Smooth muscle cell (in vitro differentiated cells): Measurements from ENCODE around the gene METRNL. TPM values are rescaled to one million over a fixed set of nuclear protein-coding genes. Genes with fewer than 3 reads are reported as not detected.
"Not testable (repeated sequence)": the region's sequence is repeated elsewhere in the genome, so short reads cannot be mapped to it uniquely, and the experiment has no call there.

Experiments used
- DNase-seq: peaks from one replicate; lab custom pipeline; 2025; ENCODE audit not compliant: unreplicated experiment; lab: John Stamatoyannopoulos, UW
- H2AFZ ChIP-seq: fragments of 200-600 bp; sonication (generic); 2 replicates; pipeline ENCODE4 v1.6.0; 2016; ENCODE audit warnings: antibody characterized with exemption, low read depth, mild to moderate bottlenecking
- H3F3A ChIP-seq: fragments of 200-600 bp; sonication (generic); 2 replicates; pipeline ENCODE4 v1.6.0; 2017; ENCODE audit warnings: antibody characterized with exemption, low read depth
- H3K27ac ChIP-seq: fragments of 200-600 bp; sonication (generic); 2 replicates; pipeline ENCODE4 v1.5.1; 2016; ENCODE audit warnings: low read depth, mild to moderate bottlenecking
- H3K27me3 ChIP-seq: fragments of 200-600 bp; sonication (generic); 2 replicates; pipeline ENCODE4 v1.6.1; 2016; ENCODE audit warnings: low read depth, mild to moderate bottlenecking
- H3K36me3 ChIP-seq: fragments of 200-600 bp; sonication (generic); 2 replicates; pipeline ENCODE4 v1.5.1; 2016; ENCODE audit warnings: low read depth
- H3K4me1 ChIP-seq: fragments of 200-600 bp; sonication (generic); 2 replicates; pipeline ENCODE4 v1.5.1; 2016; ENCODE audit warnings: low read depth
- H3K4me2 ChIP-seq: fragments of 200-600 bp; sonication (generic); 2 replicates; pipeline ENCODE4 v1.6.0; 2016; ENCODE audit warnings: mild to moderate bottlenecking
- H3K4me3 ChIP-seq: fragments of 200-600 bp; sonication (generic); 2 replicates; pipeline ENCODE4 v1.5.1; 2016; ENCODE audit warnings: mild to moderate bottlenecking
- H3K79me2 ChIP-seq: fragments of 200-600 bp; sonication (generic); 2 replicates; pipeline ENCODE4 v1.6.0; 2016; ENCODE audit warnings: low read depth, mild to moderate bottlenecking
- H3K9ac ChIP-seq: fragments of 200-600 bp; sonication (generic); 2 replicates; pipeline ENCODE4 v1.6.0; 2016; ENCODE audit warnings: low read depth
- H3K9me3 ChIP-seq: fragments of 200-600 bp; sonication (generic); replicated peaks from 2 replicates; pipeline ENCODE4 v1.5.1; 2016; ENCODE audit warnings: low read depth
- H4K20me1 ChIP-seq: fragments of 200-600 bp; sonication (generic); 2 replicates; pipeline ENCODE4 v1.6.0; 2016; ENCODE audit warnings: low read depth
- WGBS: methylation state at CpG from one replicate; pipeline ENCODE4 v1.1.7; 2016; ENCODE audit warnings: low lambda C conversion rate; 5-methylcytosine and 5-hydroxymethylcytosine counted together
- polyA plus RNA-seq: library from polyadenylated mRNA; unstranded; fragments of >200 nt; fragmentation: Nextera tagmentation; extraction: Ambion mirVana; gene quantifications from 2 replicates; pipeline ENCODE4 v1.2.1, GENCODE V29; 2016
- total RNA-seq: library from RNA; depleted of rRNA; stranded (reverse); fragments of >200 nt; gene quantifications from 2 replicates; pipeline ENCODE4 v1.2.3, GENCODE V29; 2014
- TF ChIP-seq, protein P1 (sequence below): fragments of 200-600 bp; sonication (generic); IDR thresholded peaks from 2 replicates; pipeline ENCODE4 v1.5.1; 2017; ENCODE audit warnings: borderline replicate concordance, mild to moderate bottlenecking, antibody characterized with exemption; ENCODE audit not compliant: insufficient read depth, poor library complexity, severe bottlenecking

Gene METRNL
- total and polyA plus RNA-seq, 2 experiments from 2014 or later = 55.6 to 98.1 TPM

DNA sequence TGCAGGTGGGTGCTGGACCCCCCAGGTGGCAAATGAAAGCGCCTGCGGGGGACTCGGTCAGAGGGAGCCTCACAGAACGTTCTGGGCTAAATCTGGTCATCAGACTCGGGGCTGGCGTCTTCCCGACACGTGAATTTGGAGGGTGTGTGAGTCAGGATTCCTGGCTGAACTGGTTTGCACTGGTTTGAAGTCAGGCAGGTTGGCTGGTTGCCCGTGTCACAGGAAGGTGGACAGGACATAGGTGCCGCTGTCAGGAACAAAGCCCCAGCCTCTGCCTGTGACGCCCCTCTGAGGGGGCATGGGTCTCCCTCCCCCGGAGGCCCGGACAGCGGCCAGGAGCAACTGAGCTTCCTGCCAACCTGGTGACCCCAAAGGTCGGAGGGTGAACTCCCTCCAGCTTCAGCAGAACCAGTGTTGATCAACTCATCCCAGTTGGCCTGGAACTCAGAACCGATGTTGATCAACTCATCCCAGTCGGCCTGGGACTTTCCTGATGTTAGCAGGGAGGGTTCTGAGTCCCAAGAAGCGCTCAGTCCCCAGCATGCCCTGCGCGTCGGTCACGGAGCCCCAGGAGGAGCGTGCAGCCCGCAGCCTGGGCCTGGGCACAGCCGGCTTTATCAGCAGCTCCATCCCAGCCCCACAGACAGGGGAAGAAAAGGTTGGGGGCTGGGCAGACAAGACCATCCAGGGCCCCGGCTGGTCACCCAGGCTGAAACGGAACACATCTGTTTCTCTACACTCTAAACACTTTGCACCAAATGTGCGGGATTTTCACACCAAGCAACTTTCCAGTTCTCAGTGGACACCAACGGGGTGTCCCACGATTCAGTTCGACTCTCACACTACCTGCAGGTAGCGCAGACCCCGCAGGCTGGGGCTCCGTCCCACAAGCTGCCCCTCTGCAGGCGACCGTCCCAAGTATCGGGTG, 14.4 kb upstream of the METRNL start:
- H2AFZ ChIP-seq = no peak overlapping the region
- no peaks in the 10 kb centered on the region for H3K9me3 ChIP-seq
- DNase-seq = no peak
- no peaks in the 10 kb centered on the region for H3K79me2 ChIP-seq
- H3K4me1 ChIP-seq = no peaks in the 10 kb centered on the region
- H3F3A ChIP-seq = no peaks in the 10 kb centered on the region
- 91% methylated on average over 37 of the region's 37 CpGs for WGBS
- H3K27ac ChIP-seq = no peak overlapping the region
- H3K36me3 ChIP-seq = no peaks in the 10 kb centered on the region
- no peak overlapping the region for H3K4me2 ChIP-seq
- TF ChIP-seq, protein P1, sequence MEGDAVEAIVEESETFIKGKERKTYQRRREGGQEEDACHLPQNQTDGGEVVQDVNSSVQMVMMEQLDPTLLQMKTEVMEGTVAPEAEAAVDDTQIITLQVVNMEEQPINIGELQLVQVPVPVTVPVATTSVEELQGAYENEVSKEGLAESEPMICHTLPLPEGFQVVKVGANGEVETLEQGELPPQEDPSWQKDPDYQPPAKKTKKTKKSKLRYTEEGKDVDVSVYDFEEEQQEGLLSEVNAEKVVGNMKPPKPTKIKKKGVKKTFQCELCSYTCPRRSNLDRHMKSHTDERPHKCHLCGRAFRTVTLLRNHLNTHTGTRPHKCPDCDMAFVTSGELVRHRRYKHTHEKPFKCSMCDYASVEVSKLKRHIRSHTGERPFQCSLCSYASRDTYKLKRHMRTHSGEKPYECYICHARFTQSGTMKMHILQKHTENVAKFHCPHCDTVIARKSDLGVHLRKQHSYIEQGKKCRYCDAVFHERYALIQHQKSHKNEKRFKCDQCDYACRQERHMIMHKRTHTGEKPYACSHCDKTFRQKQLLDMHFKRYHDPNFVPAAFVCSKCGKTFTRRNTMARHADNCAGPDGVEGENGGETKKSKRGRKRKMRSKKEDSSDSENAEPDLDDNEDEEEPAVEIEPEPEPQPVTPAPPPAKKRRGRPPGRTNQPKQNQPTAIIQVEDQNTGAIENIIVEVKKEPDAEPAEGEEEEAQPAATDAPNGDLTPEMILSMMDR = no peak
- H3K27me3 ChIP-seq = no peaks in the 10 kb centered on the region
- H3K4me3 ChIP-seq = no peak overlapping the region
- H4K20me1 ChIP-seq = no peaks in the 10 kb centered on the region
- no peak overlapping the region for H3K9ac ChIP-seq

DNA sequence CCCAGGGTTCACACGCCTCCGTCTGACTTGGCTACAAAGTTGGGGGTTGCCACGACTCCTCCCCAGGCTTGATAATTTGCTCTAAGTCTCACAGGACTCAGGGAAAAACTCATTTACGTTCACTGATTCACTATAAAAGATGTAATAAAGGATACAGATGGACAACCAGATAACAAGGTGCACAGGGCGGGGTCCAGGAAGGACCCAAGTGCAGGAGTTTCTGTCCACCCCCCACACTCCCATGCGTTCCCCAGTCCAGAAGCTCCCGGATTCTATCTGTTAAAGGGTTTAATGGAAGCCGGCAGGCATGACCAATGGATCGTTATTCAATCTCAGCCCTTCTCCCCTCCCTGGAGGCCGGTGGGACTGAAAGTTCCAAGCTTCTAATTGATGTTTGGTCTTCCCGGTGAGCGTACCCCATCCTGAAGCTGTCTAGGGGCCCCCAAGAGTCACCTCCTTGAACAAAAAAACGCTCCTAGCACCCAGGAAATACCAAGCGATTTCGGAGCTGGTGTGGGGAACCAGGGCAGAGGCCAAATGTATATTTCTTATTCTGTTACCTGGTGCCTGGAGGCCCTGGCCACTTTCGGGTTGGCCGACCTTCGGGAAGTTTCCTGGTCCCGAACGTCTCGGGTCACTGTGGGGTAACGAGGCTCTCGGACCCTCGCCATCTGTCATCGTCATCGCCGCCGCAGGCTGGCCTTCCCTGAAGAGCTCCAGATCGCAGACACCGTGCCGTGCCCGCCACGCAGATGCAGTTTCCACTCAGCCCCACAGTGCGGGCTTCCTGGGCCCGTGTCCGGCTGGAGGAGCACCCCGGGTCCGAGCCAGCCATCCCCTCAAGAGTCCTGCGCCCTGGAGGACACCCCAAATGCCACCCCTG, 13.5 kb upstream of the METRNL start:
- Histone ChIP-seq H3K27ac (no peak overlapping the region), H3K79me2 (no peaks in the 10 kb centered on the region), H3K36me3 (no peaks in the 10 kb centered on the region), H3K4me2 (no peak overlapping the region), H3F3A (no peaks in the 10 kb centered on the region), H2AFZ (no peak overlapping the region), H3K9me3 (no peaks in the 10 kb centered on the region), H3K4me3 (no peak overlapping the region), H3K9ac (no peak overlapping the region), H3K27me3 (no peaks in the 10 kb centered on the region), H3K4me1 (no peaks in the 10 kb centered on the region), H4K20me1 (no peaks in the 10 kb centered on the region)
- WGBS = 96% methylated on average over 39 of the region's 39 CpGs
- TF ChIP-seq, protein P1 = no peak
- no peak for DNase-seq

DNA sequence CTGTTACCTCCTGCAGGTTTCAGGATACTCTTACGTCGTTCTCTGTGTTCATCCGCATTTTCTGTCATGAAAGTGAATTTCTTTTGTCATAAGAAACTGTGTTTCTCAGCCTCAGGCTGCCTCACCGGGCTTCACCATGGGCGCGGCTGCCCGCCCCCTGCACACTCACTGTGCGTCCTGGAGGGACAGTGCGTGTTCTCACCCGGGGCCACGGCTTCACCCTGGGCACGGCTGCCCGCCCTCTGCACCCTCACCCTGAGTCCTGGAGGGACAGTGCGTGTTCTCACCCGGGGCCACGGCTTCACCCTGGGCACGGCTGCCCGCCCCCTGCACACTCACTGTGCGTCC, 12.9 kb upstream of the METRNL start:
- not testable (repeated sequence) for H3K27ac ChIP-seq, H4K20me1 ChIP-seq, H3K4me1 ChIP-seq, H3K9me3 ChIP-seq, H3K79me2 ChIP-seq, H3F3A ChIP-seq, H3K4me3 ChIP-seq, DNase-seq, H2AFZ ChIP-seq, H3K27me3 ChIP-seq, H3K4me2 ChIP-seq, H3K9ac ChIP-seq, H3K36me3 ChIP-seq
- 93% methylated on average over 12 of the region's 19 CpGs for WGBS

DNA sequence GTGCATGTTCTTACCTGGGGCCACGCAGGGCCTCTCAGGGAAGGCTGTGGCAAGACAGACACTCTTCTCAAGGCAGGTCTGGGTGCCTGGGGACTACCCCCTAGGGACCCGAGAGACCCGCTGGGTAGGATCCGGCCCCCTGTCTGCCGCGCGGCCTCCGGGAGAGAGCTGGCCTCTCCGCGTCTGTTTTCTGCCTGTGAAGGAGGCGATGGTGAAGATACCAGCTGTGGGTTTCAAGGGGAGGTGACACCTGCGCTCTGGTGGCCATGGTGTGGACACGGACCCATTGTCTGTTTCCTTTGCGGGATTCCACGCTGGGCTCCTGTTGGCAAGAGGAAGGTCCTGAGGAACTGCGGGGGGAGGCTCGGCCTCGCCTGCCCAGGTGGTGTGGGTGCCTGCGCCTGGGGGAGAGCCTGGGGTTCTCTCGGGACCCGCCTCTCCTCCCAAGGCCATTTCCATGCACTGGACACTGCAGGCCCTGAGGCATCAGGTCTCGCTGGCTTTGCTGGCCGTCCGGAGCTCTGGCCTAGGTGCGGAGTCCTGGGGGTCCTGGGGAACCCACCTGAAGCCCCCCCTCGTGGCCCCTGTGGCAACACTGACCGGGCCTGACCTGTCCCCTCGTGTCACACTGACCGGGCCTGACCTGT, 12.2 kb upstream of the METRNL start:
- no peaks in the 10 kb centered on the region for H3K36me3 ChIP-seq
- H3F3A ChIP-seq = no peaks in the 10 kb centered on the region
- H4K20me1 ChIP-seq = no peaks in the 10 kb centered on the region
- no peak for DNase-seq
- no peak overlapping the region for H3K27ac ChIP-seq
- no peaks in the 10 kb centered on the region for H3K9me3 ChIP-seq
- H3K27me3 ChIP-seq = no peaks in the 10 kb centered on the region
- H3K4me1 ChIP-seq = no peaks in the 10 kb centered on the region
- WGBS = 97% methylated on average over 28 of the region's 29 CpGs
- peak overlapping the region; percentile 31 for H3K4me2 ChIP-seq
- no peak overlapping the region for H2AFZ ChIP-seq
- no peak overlapping the region for H3K9ac ChIP-seq
- no peaks in the 10 kb centered on the region for H3K79me2 ChIP-seq
- TF ChIP-seq, protein P1 = no peak
- H3K4me3 ChIP-seq = no peak overlapping the region
